GM18526 (cell line): Measurements from ENCODE around the gene NFIA.

ENCODE experiments used
- POLR2A ChIP-seq: IDR thresholded peaks from 3 replicates; pipeline ENCODE4 v1.6.1; 2011; ENCODE audit not compliant: insufficient read length; ENCODE audit errors: extremely low read depth

The NFIA gene

GRCh38 chr1:61184714-61185106 lies 102.3 kb downstream of the NFIA start:
- TF ChIP-seq POLR2A: no peak

DNA sequence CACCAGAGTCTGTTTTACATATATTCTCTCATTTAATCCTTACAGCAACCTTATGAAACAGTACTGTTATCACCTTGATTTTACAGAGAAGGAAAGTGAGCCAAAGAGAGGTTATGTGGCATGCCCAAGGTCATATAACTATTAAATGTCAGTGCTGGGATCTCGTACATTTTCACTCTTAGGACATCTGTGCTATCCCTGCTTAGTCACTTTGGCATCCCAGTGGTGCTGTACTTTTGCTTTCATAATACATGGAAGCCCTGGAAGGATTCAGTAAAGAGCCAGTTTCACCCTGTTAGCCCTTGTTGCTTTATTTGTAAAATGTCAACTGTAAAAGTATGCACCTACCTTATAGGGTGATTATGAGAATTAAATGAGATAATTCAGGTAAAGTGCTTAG lies 104.4 kb downstream of the NFIA start:
- TF ChIP-seq POLR2A: no peak

- TF ChIP-seq POLR2A: no peak
Measured at GRCh38 chr1:61187352-61188086, 105.2 kb downstream of the NFIA start.

GRCh38 chr1:61190153-61190552 lies 107.8 kb downstream of the NFIA start:
- TF ChIP-seq POLR2A: no peak

DNA sequence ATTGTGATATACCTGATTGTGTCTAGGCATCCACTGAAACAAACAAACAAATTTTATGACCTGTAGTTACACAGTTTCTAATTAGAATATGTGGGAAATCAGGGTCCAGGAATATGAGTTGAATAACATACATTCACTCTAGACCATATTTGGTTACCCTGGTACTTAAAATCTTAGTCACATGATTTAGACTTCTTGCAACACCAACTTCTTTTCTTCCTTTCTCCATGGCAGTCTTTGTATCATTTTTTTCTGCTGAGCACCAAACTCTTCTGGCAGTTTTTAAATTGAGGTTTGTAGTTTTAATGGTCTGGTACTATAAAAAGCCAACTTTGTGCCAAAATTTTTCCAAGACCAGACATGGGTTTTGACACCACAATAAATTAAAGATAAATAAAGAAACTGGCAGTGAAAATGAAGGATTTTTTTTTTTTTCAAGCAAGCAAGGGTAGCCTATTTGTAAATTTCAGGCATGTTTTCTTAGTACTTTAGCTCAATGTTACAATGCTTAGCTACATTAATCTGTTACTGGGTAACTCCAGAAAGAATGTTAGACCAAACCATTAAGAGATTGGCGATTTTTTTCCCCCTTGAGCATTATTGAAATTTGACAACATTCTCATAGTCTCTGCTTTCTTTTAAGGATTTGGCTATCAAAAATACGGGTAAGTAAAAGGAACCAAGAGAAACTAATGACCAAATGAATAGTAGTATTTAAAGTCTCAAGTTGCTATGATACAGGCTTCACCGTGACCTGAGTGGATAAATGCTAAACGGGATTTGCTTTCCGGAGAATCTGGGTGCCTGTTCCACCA lies 108.5 kb downstream of the NFIA start:
- TF ChIP-seq POLR2A: no peak

GRCh38 chr1:61191433-61191720 lies 109.0 kb downstream of the NFIA start:
- TF ChIP-seq POLR2A: no peak

DNA sequence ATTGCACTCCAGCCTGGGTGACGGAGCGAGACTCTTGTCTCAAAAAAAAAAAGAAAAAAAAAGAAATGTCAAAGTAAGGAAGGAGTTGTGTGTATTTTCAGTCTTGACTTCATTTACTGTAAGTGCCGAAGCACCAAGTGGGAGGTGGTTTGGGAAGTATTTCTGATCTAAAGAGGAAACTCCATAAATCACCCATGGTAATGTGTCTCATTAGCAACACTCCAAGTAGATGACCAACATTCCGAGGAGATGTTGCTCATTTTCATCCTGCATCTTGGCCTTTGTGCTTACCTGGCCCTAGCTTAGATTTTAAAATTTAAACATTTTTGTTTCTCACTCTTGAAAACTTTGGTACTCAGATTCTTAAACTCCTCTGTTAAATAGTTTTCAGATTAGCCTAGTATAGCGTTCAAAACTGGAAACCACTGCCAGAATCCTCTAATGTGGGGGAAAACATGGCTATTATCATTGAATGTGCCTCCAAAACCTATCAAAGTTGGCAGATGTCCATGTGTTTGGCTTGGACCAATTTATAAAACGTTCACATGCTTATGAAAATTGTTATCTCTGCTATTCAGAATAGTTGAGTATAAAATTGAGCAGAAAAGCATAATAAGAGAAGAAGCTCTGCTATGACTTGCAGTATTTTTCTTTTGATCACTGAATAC lies 110.4 kb downstream of the NFIA start:
- TF ChIP-seq POLR2A: no peak

DNA sequence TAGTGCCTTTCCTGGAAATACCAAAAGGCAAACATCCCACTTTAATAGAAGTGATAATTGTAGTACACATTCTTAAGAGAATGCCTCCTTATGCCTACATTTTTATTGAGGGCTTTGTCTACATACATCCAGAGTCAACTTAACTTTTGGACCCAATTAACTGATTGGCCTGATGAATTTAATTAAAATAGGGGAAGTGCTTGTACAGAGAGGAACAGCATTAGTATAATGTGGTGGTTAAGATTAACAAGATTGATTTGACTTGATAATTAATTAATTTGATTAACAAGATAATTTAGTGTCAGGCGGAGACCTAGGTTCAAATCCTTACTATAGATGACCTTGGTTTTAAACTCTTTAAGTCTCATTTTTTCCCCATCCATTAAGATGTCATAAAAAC lies 111.4 kb downstream of the NFIA start:
- no peak for TF ChIP-seq POLR2A

GRCh38 chr1:61198554-61198953 lies 116.2 kb downstream of the NFIA start:
- no peak for TF ChIP-seq POLR2A

GRCh38 chr1:61201035-61201434 lies 118.7 kb downstream of the NFIA start:
- no peak for TF ChIP-seq POLR2A

DNA sequence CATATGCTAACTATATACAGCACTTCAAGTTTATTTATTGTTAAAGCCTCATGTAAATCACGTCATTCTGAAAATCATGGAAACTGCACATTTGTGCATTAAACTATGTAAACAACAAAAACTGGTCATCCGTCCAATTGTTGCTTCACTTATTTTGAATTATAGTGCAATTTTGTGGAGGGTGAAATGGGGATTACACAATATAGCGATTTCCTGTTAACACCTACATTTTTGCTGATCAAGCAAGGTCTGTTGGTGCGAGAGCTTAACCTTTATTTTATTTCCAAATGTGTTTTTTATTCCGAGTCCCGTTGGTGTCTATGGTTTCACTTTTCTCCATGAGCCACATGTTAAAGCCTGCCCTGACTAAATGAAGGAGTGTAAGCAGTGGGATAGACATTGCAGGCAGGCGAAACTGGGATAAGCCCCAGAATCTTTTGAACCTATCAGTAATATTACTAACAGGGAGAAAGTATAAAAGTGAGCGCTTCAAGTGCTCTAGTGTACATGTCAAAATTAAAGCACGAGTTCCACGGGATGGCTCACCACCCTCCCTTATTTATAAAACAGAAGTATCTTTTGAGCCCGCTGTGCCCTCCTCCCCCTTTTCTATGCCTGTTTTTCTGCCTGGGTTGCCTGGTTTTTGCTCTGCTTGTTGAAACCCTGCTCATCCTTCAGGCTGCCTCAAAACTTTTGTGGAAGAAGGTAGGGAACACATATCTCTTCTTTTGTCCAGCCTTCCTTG lies 120.7 kb downstream of the NFIA start:
- TF ChIP-seq POLR2A: no peak

DNA sequence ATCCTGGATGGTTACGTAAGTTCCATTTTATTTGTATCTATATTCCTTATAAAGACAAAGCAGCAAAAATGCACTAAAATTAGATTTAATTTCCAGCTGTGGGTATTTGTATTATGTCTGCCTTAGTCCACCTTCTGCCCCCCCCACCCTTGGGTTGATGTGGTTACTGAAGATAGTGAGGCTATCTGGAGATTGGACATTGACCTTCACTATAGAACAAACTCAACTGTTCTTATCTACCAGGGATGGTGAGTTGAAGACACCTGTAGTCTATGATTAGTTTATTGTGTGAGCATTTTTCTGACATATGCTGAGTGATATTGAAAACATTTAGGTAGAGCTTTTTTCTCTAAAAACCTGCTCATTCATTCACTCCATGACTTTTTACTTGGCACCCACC lies 122.2 kb downstream of the NFIA start:
- TF ChIP-seq POLR2A: no peak

- TF ChIP-seq POLR2A: no peak
Measured at GRCh38 chr1:61207416-61207815, 125.1 kb downstream of the NFIA start.

DNA sequence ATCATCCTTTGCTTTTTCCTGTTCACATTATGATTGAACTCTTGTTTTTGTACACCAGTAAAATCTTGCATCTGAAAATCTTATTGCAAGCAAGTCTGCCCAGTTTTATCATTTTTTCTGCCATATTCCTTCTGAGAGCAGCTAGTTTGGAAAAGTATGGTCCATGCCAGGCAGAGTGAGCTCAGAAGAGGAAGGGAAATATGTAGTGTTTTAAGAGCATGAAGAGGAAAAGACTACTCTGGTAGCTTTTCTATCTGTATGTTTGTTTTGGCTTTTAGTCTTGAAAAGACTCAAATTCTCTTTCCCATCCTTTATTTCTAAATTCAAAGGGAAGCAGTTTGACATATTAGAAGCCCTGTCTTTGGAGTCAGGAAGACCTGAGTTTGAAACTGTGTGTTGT lies 125.8 kb downstream of the NFIA start:
- no peak for TF ChIP-seq POLR2A

GRCh38 chr1:61208831-61209230 lies 126.5 kb downstream of the NFIA start:
- no peak for TF ChIP-seq POLR2A
